Measurements from ENCODE around the gene KAT8. TPM values are rescaled to one million over a fixed set of nuclear protein-coding genes. Genes with fewer than 3 reads are reported as not detected.
A peak's percentile ranks its signal among the peaks of the same experiment; 100 is the strongest.

Gene KAT8
- polyA plus RNA-seq (ENCODE audit: insufficient read length in 3 of 3): 10 to 100 TPM; 66.4 to 80.5 (median 75.9) TPM
- long read RNA-seq, donor 1, transcript KAT8-205 (3 exons, 1,051 nt): minor isoform, 7 of 21 reads
- long read RNA-seq, donor 1, transcript KAT8-201 (11 exons, 1,525 nt): major isoform, 10 of 21 reads
- long read RNA-seq, donor 1, partial matches to known transcripts: 0 of 21 reads
- long read RNA-seq, donor 1, other reads (novel, unspliced or antisense): 0 of 21 reads
- long read RNA-seq, donor 2, transcript KAT8-201 (11 exons, 1,525 nt): major isoform, 19 of 132 reads
- long read RNA-seq, donor 2, partial matches to known transcripts: 100 of 132 reads
- long read RNA-seq, donor 2, other reads (novel, unspliced or antisense): 6 of 132 reads
- long read RNA-seq, donor 3, transcript KAT8-205 (3 exons, 1,051 nt): minor isoform, 10 of 89 reads
- long read RNA-seq, donor 3, transcript KAT8-201 (11 exons, 1,525 nt): major isoform, 21 of 89 reads
- long read RNA-seq, donor 3, partial matches to known transcripts: 35 of 89 reads
- long read RNA-seq, donor 3, other reads (novel, unspliced or antisense): 17 of 89 reads
- long read RNA-seq, donor 4, transcript KAT8-201 (11 exons, 1,525 nt): major isoform, 18 of 117 reads
- long read RNA-seq, donor 4, partial matches to known transcripts: 95 of 117 reads
- long read RNA-seq, donor 4, other reads (novel, unspliced or antisense): 0 of 117 reads
- long read RNA-seq, donor 5, transcript KAT8-205 (3 exons, 1,051 nt): major isoform, 7 of 13 reads
- long read RNA-seq, donor 5, partial matches to known transcripts: 0 of 13 reads
- long read RNA-seq, donor 5, other reads (novel, unspliced or antisense): 0 of 13 reads
- long read RNA-seq, donor 6, transcript KAT8-201 (11 exons, 1,525 nt): major isoform, 6 of 17 reads
- long read RNA-seq, donor 6, partial matches to known transcripts: 5 of 17 reads
- long read RNA-seq, donor 6, other reads (novel, unspliced or antisense): 0 of 17 reads
- long read RNA-seq, donor 7, transcript KAT8-202 (10 exons, 1,789 nt): minor isoform, 7 of 33 reads
- long read RNA-seq, donor 7, transcript KAT8-201 (11 exons, 1,525 nt): major isoform, 17 of 33 reads
- long read RNA-seq, donor 7, transcript KAT8-205 (3 exons, 1,051 nt): minor isoform, 9 of 33 reads
- long read RNA-seq, donor 7, partial matches to known transcripts: 0 of 33 reads
- long read RNA-seq, donor 7, other reads (novel, unspliced or antisense): 0 of 33 reads
- long read RNA-seq, donor 8, transcript KAT8-201 (11 exons, 1,525 nt): major isoform, 15 of 21 reads
- long read RNA-seq, donor 8, partial matches to known transcripts: 0 of 21 reads
- long read RNA-seq, donor 8, other reads (novel, unspliced or antisense): 0 of 21 reads
- long read RNA-seq, donor 9, transcript KAT8-205 (3 exons, 1,051 nt): minor isoform, 6 of 209 reads
- long read RNA-seq, donor 9, transcript KAT8-201 (11 exons, 1,525 nt): major isoform, 16 of 209 reads
- long read RNA-seq, donor 9, partial matches to known transcripts: 183 of 209 reads
- long read RNA-seq, donor 9, other reads (novel, unspliced or antisense): 0 of 209 reads
- long read RNA-seq, donor 10, transcript KAT8-205 (3 exons, 1,051 nt): minor isoform, 6 of 19 reads
- long read RNA-seq, donor 10, transcript KAT8-201 (11 exons, 1,525 nt): major isoform, 10 of 19 reads
- long read RNA-seq, donor 10, partial matches to known transcripts: 0 of 19 reads
- long read RNA-seq, donor 10, other reads (novel, unspliced or antisense): 0 of 19 reads
- long read RNA-seq, donor 11, transcript KAT8-201 (11 exons, 1,525 nt): major isoform, 11 of 17 reads
- long read RNA-seq, donor 11, transcript KAT8-205 (3 exons, 1,051 nt): minor isoform, 5 of 17 reads
- long read RNA-seq, donor 11, partial matches to known transcripts: 0 of 17 reads
- long read RNA-seq, donor 11, other reads (novel, unspliced or antisense): 0 of 17 reads
- long read RNA-seq, donor 12, transcript KAT8-201 (11 exons, 1,525 nt): major isoform, 23 of 37 reads
- long read RNA-seq, donor 12, transcript KAT8-205 (3 exons, 1,051 nt): minor isoform, 8 of 37 reads
- long read RNA-seq, donor 12, partial matches to known transcripts: 0 of 37 reads
- long read RNA-seq, donor 12, other reads (novel, unspliced or antisense): 0 of 37 reads
- long read RNA-seq, donor 13, transcript KAT8-205 (3 exons, 1,051 nt): major isoform, 5 of 14 reads
- long read RNA-seq, donor 13, partial matches to known transcripts: 0 of 14 reads
- long read RNA-seq, donor 13, other reads (novel, unspliced or antisense): 0 of 14 reads
- long read RNA-seq, donor 14: 0 reads
- long read RNA-seq, donor 15: 0 reads
- long read RNA-seq, donor 16, transcript KAT8-201 (11 exons, 1,525 nt): major isoform, 19 of 40 reads
- long read RNA-seq, donor 16, transcript KAT8-205 (3 exons, 1,051 nt): minor isoform, 7 of 40 reads
- long read RNA-seq, donor 16, transcript KAT8-202 (10 exons, 1,789 nt): minor isoform, 5 of 40 reads
- long read RNA-seq, donor 16, partial matches to known transcripts: 6 of 40 reads
- long read RNA-seq, donor 16, other reads (novel, unspliced or antisense): 0 of 40 reads

- DNase-seq: peak; percentile 98
These were observed at the start of gene KAT8 for GRCh38 chr16:31117384-31118222. TSS of gene KAT8 (plus strand) at chr16:31117664. CDS start at chr16:31117682, 18 bp downstream.

DNA sequence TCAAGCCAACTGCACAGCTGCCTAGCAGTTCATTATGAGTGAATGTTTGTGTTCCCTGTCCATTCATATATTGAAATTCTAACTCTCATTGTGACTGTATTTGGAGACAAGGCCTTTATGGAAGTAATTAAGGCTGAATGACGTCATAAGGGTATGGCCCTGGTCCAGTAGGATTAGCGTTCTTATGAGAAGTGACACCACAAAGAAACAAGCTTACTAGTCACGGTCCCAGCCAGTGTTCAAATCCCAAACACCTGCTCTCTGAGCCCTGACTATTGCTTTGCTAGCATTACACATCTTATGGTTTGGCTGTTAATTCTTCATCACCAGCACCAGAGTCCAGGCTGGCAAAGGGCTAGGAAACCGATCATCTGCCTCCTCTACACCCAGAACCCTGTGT, 45.6 kb upstream of the KAT8 start:
- peak; percentile 2 for DNase-seq

DNA sequence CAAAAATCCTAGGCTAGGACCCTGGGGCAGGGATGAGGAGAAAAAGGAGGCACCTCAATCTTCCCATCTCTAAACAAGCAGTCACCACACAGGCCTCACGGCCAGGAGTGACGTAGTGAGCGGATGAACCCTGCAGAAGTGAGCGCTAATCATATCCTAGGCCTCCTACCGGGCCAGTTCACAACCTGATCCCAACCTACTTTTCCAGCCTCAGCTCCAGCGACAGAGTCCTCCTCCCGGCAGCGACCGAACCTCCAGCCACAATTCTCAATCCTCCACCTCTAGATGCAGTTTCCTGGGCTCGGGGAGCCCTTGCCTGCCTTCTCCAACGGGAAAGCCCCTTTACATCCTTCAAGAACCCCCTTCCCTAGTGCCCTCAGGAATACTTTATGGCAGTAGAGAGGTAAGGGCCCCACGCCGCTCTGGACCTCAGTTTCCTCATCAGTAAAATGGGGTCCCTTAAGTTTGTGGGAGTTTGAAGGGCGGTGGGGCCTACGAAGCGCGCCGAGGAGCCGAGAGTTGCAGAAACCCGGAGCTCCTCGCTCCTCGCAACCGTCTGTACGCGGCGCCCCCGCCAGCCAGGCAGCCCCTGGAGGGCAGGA, 44.8 kb upstream of the KAT8 start:
- DNase-seq: peak; percentile 10

DNA sequence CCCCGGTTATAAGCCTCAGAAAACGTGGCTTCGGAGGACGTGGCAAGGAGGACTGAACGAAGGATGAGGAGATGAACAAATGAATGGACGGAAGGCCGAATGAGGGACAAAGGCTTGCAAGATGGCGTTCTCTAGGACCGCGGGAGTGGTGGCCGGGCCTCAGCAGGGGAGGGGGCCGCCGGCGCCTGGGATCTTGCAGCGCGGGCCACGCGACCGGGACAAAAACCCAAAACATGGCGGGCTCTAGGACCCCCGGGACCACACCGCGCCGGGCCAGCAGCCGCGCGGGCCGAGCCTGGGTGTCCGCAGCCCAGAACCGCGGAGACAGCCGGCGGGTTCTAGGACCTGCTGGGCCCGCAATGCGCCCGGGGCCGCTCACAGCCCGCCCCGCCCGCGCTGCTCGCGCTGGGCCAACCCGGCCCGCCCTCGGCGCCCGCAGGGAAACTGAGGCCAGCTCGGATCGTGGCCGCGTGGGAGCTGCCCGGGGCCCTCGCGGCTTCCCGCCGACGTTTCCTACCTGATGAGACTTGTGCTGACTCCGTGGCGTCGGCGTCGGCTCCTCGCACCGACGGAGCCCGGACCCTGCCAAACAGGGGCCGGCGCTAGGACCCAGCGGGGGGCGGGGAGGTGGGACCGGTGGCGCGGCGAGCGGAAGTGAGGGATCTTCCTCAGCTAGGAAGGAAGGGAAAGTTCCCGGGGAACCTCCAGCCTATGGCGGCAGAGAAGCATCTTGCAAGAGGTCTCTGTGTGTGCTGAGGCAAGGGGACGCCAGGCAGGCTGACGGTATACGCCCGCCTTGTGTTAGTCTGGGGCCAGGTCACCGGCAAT, 44.1 kb upstream of the KAT8 start:
- peak; percentile 94 for DNase-seq

GRCh38 chr16:31073970-31074813, 43.3 kb upstream of the KAT8 start, which contains the start of the genes ZNF646 and ZNF668:
TSS of gene ZNF646 (plus strand) at chr16:31074422. CDS start at chr16:31076325, 1,903 bp downstream.
TSS of gene ZNF668 (minus strand) at chr16:31074240. CDS start at chr16:31064459, 9,781 bp downstream.
- DNase-seq: peak; percentile 99

DNA sequence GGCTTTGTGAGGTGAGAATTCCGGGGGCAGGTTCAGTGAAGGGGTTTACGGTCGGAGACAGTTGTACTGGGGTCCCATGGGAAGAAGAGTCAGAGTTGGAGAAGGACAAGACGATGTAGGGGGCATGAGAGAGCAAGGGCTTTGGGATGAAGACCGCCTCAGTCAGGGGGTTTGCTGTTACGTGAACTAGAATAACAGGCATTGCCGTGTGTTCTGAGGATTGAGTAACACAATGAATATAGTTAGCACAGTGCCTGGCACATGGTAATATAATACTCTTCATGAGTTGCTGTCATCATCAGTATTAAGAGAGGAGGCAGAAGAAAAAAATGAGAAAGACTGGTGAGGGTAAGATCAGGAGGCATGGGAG, 42.7 kb upstream of the KAT8 start:
- no peak for DNase-seq

DNA sequence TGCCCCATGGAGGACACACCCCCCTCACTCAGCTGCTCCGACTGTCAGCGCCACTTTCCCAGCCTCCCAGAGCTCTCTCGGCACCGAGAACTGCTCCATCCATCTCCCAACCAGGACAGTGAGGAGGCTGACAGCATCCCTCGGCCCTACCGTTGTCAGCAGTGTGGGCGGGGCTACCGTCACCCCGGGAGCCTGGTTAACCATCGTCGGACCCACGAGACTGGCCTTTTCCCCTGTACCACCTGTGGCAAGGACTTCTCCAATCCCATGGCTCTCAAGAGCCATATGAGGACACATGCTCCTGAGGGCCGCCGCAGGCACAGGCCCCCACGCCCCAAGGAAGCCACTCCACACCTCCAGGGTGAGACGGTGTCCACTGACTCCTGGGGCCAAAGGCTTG, 41.1 kb upstream of the KAT8 start:
- no peak for DNase-seq

DNA sequence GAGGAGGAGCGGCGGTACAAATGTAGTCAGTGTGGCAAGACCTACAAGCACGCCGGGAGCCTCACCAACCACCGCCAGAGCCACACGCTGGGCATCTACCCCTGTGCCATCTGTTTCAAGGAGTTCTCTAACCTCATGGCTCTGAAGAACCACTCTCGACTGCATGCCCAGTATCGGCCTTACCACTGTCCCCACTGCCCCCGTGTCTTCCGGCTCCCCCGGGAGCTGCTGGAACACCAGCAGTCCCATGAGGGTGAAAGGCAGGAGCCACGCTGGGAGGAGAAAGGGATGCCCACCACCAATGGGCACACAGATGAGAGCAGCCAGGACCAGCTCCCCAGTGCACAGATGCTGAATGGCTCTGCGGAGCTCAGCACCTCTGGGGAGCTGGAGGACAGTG, 40.4 kb upstream of the KAT8 start:
- DNase-seq: no peak

- no peak for DNase-seq
These were observed 39.7 kb upstream of the KAT8 start for GRCh38 chr16:31077592-31078396.

DNA sequence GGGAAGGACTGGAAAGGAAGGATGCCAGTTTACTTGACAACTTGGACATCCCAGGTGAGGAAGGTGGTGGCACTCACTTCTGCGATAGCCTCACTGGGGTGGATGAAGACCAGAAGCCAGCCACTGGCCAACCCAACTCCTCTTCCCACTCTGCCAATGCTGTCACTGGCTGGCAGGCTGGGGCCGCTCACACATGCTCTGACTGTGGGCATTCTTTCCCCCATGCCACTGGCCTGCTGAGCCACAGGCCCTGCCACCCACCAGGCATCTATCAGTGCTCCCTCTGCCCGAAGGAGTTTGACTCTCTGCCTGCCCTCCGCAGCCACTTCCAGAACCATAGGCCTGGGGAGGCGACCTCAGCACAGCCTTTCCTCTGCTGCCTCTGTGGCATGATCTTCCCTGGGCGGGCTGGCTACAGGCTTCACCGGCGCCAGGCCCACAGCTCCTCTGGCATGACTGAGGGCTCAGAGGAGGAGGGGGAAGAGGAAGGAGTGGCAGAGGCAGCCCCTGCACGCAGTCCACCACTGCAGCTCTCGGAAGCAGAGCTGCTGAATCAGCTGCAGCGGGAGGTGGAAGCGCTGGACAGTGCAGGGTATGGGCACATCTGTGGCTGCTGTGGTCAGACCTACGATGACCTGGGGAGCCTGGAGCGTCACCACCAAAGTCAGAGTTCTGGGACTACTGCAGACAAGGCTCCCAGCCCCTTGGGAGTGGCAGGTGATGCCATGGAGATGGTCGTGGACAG, 38.7 kb upstream of the KAT8 start:
- no peak for DNase-seq

GRCh38 chr16:31079342-31079944, 38.0 kb upstream of the KAT8 start:
- DNase-seq: no peak

DNA sequence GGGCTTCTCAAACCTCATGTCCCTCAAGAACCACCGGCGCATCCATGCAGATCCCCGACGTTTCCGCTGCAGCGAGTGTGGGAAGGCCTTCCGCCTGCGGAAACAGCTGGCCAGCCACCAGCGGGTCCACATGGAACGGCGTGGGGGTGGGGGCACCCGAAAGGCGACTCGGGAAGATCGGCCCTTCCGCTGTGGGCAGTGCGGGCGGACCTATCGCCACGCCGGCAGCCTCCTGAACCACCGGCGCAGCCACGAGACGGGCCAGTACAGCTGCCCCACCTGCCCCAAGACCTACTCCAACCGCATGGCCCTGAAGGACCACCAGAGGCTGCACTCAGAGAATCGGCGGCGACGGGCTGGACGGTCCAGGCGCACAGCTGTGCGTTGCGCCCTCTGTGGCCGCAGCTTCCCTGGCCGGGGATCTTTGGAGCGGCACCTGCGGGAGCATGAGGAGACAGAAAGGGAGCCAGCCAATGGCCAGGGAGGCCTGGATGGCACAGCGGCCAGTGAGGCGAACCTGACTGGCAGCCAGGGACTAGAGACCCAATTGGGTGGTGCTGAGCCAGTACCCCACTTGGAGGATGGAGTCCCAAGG, 37.3 kb upstream of the KAT8 start:
- DNase-seq: no peak

GRCh38 chr16:31080756-31081419, 36.6 kb upstream of the KAT8 start:
- no peak for DNase-seq
